OCI-LY1 (cell line): ENCODE results near the gene EFNB1.
"Not testable (repeated sequence)": the region's sequence is repeated elsewhere in the genome, so short reads cannot be mapped to it uniquely, and the experiment has no call there.

Experiments
- EZH2 ChIP-seq: fragments of 200-600 bp; sonication (generic), shearing (Covaris generic); IDR thresholded peaks from 2 replicates; pipeline ENCODE4 v1.8.0; 2017; ENCODE audit warnings: borderline replicate concordance, mixed run types, mild to moderate bottlenecking, antibody characterized with exemption, low read length, moderate library complexity, mixed read lengths
- TF ChIP-seq, protein P1 (sequence below): fragments of 200-600 bp; sonication (generic), shearing (Covaris generic); IDR thresholded peaks from 2 replicates; pipeline ENCODE4 v1.5.1; 2017; ENCODE audit warnings: mild to moderate bottlenecking, antibody characterized with exemption, low read length, moderate library complexity, mixed read lengths

DNA sequence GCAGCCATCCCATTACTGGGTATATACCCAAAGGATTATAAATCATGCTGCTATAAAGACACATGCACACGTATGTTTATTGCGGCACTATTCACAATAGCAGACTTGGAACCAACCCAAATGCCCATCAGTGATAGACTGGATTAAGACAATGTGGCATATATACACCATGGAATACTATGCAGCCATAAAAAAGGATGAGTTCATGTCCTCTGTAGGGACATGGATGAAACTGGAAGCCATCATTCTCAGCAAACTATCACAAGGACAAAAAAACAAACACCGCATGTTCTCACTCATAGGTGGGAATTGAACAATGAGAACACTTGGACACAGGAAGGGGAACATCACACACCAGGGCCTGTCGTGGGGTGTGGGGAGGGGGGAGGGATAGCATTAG lies 42.2 kb upstream of the EFNB1 start:
- TF ChIP-seq, protein P1, sequence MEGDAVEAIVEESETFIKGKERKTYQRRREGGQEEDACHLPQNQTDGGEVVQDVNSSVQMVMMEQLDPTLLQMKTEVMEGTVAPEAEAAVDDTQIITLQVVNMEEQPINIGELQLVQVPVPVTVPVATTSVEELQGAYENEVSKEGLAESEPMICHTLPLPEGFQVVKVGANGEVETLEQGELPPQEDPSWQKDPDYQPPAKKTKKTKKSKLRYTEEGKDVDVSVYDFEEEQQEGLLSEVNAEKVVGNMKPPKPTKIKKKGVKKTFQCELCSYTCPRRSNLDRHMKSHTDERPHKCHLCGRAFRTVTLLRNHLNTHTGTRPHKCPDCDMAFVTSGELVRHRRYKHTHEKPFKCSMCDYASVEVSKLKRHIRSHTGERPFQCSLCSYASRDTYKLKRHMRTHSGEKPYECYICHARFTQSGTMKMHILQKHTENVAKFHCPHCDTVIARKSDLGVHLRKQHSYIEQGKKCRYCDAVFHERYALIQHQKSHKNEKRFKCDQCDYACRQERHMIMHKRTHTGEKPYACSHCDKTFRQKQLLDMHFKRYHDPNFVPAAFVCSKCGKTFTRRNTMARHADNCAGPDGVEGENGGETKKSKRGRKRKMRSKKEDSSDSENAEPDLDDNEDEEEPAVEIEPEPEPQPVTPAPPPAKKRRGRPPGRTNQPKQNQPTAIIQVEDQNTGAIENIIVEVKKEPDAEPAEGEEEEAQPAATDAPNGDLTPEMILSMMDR, result not testable (repeated sequence)
- not testable (repeated sequence) for TF ChIP-seq EZH2
